Activated T-cell treated with anti-CD3 and anti-CD28 coated beads, Interleukin-2, amount 50 U/mL, for 72 hours (primary cell): ENCODE data around the gene ATL1. TPM values are rescaled to one million over a fixed set of nuclear protein-coding genes. Genes with fewer than 3 reads are reported as not detected.

ENCODE experiments used
- ATAC-seq, 2 donors: fragments of 150-1000 bp; cut with Tn5 transposase; replicated peaks in 1 of 2; 2 replicates each; pipeline ENCODE4 v1.10.0; 2021; ENCODE audit warnings: moderate library complexity in 2 of 2, mild to moderate bottlenecking in 1 of 2
- DNase-seq, 2 donors: peaks; one replicate each; pipeline ENCODE4 v3.0.0; 2021 to 2022; ENCODE audit warnings: mixed read lengths in 1 of 2
- H3K27ac Mint-ChIP-seq: one replicate; pipeline ENCODE4 v1.8.0; 2022; ENCODE audit warnings: mild to moderate bottlenecking, moderate library complexity, mixed read lengths
- H3K27me3 Mint-ChIP-seq: one replicate; pipeline ENCODE4 v1.8.0; 2022; ENCODE audit warnings: low read depth, mixed read lengths
- H3K36me3 Mint-ChIP-seq, 2 donors: one replicate each; pipeline ENCODE4 v1.8.0; 2022; ENCODE audit warnings: mixed read lengths in 2 of 2, mild to moderate bottlenecking in 1 of 2; ENCODE audit not compliant: insufficient read depth in 2 of 2
- H3K4me1 Mint-ChIP-seq: one replicate; pipeline ENCODE4 v1.8.0; 2022; ENCODE audit warnings: low read depth, mixed read lengths
- H3K4me3 Mint-ChIP-seq, 2 donors: one replicate each; pipeline ENCODE4 v1.8.0; 2022; ENCODE audit warnings: mild to moderate bottlenecking in 2 of 2, mixed read lengths in 2 of 2, moderate library complexity in 2 of 2
- H3K9me3 Mint-ChIP-seq, 2 donors: one replicate each; pipeline ENCODE4 v1.8.0; 2022; ENCODE audit warnings: mixed read lengths in 2 of 2
- total RNA-seq, 2 donors: library from RNA; stranded (reverse); gene quantifications; one replicate each; pipeline ENCODE4 v1.2.3, GENCODE V29; 2022

ATL1 gene
- under 1 TPM; 0.77 to 0.93 TPM for total RNA-seq

DNA sequence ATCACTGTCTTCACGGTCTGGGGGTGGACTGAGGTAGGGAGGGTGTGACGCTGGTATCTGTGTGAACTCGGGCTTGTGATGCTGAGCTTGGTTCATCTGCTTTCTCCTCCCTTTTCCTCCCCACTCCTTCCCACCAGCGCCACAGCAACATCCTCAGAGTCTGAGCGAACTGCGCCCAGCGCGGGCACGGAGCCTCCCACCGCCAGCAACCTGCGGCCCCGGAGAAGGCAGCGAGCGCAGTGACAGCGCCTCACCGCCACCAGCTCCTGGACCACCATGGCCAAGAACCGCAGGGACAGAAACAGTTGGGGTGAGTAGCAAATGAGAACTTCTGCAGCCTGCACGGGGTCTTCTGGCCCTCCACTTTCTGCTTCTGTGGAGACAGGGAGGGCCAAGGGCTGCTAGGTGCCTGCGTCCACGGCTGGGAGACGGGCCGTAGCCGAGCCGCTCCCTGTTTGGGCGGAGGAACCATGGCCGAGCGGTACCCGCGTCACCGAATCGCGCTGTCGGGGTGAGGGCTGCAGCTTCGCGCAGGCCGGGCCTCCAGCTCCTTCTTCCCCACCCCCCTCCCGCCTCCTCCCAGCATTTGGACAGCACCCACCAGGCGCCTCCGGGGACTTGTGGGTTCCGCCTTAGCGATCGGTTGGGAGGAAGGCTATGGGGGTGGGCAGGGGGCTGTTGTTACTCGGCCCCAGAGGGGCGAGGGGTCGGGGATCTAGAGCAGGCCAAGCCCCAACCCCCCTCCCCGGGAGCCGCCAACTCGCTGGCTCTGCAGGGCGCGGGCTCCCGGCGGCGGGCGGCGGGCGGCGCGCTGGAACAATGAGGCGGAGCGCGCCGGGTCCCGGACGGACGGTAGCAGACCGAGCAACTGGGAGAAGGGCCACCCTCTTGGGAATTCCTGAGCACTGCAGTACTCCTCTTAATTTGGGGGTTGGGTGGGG, at the start of gene ATL1:
TSS of gene ATL1 (plus strand) at position 156 of the 941 bp plus-strand sequence. CDS start at position 277, 121 bp downstream.
- peak within 1 kb of the TSS; percentile 65 to 83 for H3K4me3 Mint-ChIP-seq
- no peaks in the 10 kb centered on the region for H3K36me3 Mint-ChIP-seq
- ATAC-seq (peak; percentile 81 to 83), DNase-seq (peak; percentile 33 to 49)
- peaks cover 59% of the 10 kb centered on the region for H3K27me3 Mint-ChIP-seq
- no peaks in the 10 kb centered on the region for H3K9me3 Mint-ChIP-seq
- H3K27ac Mint-ChIP-seq: no peak within 1 kb of the TSS
- peaks cover 23% of the 10 kb centered on the region for H3K4me1 Mint-ChIP-seq

DNA sequence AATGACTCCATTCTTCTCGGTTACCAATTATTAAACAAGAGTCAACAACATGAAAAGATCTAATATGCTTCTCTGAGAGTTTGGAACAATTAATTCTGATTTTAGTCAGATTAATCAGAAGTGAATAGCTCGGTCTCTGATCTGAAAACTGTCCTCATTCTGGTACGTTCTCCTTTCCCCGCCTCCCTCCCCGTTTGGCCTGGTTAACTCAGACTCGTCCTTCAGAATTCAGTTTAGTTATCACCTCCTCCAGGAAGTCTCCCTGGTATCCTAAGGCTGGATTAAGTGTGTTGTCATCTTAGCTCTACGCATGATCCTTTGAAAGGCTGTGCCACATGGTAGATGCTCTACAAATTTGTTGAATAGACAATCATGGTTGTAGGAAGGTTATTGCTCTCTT, 49.8 kb upstream of the ATL1 start:
- peaks cover 11% of the 10 kb centered on the region for H3K4me1 Mint-ChIP-seq
- no peaks in the 10 kb centered on the region for H3K27me3 Mint-ChIP-seq
- no peaks in the 10 kb centered on the region for H3K36me3 Mint-ChIP-seq
- DNase-seq: no peak
- H3K9me3 Mint-ChIP-seq: no peaks in the 10 kb centered on the region
- H3K4me3 Mint-ChIP-seq: no peak overlapping the region
- H3K27ac Mint-ChIP-seq: no peak overlapping the region
- ATAC-seq: no peak

DNA sequence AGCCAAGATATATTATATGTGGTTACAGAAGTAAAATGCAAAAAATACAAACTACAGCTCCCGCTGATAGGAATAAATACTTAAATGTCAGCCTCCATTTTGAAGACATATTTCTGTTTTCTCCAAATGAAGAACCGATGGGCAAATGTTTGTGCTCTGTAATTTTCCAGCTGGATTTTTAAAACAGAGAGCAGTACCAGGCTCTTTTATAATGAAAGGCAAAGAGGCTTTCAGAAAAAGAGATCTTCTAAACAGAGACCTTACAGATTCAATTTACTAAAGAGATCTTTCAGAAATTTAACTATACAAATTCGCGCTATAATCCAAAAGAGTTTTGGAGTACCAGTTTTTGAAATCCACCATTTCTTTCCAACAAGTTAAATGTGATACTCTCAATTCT, 47.5 kb upstream of the ATL1 start:
- H3K4me1 Mint-ChIP-seq: peaks cover 7% of the 10 kb centered on the region
- H3K27me3 Mint-ChIP-seq: no peaks in the 10 kb centered on the region
- H3K4me3 Mint-ChIP-seq: no peak overlapping the region
- no peak overlapping the region for H3K27ac Mint-ChIP-seq
- H3K9me3 Mint-ChIP-seq: no peaks in the 10 kb centered on the region
- H3K36me3 Mint-ChIP-seq: no peaks in the 10 kb centered on the region
- ATAC-seq (no peak), DNase-seq (no peak)

DNA sequence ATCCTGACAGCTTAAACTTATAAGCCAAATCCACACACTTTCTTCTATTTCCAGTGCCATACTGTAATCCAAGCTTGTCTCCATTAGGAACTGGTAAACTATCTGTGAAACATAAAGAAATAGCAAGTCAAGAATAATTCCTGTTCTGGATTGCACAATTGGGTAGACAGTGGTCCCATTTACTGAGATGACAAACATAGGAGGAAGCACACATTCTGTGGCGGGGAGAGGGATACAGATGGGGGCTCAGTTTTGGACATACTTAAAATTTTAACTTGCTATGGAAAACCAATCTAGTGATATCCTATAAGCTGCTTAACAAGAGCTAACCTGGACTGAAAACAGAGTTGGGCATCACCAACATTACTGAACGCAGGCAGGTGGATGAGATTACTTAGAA, 43.9 kb upstream of the ATL1 start:
- Mint-ChIP-seq H3K27me3 (no peaks in the 10 kb centered on the region), H3K36me3 (no peaks in the 10 kb centered on the region), H3K9me3 (no peaks in the 10 kb centered on the region), H3K27ac (no peak overlapping the region), H3K4me3 (no peak overlapping the region), H3K4me1 (peaks cover 9% of the 10 kb centered on the region)
- ATAC-seq (no peak), DNase-seq (no peak)

DNA sequence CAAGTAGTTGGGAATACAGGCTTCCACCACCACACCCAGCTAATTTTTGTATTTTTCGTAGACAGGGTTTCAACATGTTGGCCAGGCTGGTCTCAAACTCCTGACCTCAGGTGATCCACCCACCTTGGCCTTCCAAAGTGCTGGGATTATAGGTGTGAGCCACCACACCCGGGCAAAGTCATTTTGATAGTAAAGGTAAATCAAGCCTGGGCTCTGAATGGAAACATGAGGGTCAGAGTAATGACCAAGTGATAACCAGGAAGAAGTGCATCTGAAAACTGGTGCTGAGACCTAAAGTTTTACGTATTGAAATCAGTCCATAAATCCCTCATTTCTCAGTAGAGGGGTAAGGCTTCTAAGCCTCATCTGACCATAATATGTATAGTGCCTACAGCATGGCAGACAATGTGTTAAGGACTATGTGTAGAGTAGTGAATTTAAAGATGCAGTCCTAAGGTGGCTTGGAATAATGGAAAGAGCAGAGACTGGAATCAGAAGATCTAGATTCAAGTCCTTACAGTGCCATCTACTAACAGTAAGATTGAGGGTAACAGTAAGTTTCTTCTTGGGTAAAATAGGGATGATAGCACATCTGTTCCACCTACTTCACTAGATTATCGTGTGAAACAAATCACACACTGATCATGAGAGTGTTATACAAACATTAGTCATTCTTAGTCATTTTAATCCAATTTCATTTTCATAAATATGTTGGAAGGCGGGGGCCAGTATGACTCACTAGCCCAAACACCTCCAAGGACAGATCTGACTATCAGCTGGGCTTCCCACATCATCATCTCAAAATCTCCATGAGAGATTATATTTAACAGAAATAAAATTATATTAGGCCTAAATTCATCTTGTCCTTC, 38.8 kb upstream of the ATL1 start:
- Mint-ChIP-seq H3K4me1 (peaks cover 53% of the 10 kb centered on the region), H3K27ac (peak overlapping the region; percentile 99), H3K36me3 (no peaks in the 10 kb centered on the region), H3K27me3 (no peaks in the 10 kb centered on the region), H3K9me3 (no peaks in the 10 kb centered on the region), H3K4me3 (peak overlapping the region; percentile 66 to 96)
- ATAC-seq (peak; percentile 83 to 85), DNase-seq (peak; percentile 70 to 82)

DNA sequence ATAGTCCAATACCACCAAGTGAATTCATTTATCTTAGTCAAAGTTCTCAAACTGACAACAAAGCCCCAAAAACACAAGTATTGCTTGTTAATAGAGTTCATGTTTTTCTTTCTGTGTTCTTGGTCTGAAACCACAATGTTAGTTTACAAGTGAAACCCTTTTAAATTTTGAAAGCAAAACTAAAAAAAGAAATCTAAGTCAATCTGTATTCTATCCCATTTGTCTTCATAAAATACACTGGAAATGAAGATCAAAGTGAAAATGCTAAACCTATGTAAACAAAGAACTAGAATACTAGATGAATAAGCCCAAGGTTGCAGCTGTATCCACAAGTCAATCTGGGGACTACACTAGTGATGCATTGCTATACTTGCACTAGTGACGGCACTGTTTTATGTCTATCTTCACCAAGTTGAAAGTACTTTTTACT, 38.0 kb upstream of the ATL1 start:
- Mint-ChIP-seq H3K4me3 (peak overlapping the region; percentile 66 to 96), H3K36me3 (no peaks in the 10 kb centered on the region), H3K27ac (peak overlapping the region; percentile 99), H3K4me1 (peaks cover 60% of the 10 kb centered on the region), H3K9me3 (no peaks in the 10 kb centered on the region), H3K27me3 (no peaks in the 10 kb centered on the region)
- DNase-seq (peak; percentile 28 to 37), ATAC-seq (peak; percentile 88 to 89)

DNA sequence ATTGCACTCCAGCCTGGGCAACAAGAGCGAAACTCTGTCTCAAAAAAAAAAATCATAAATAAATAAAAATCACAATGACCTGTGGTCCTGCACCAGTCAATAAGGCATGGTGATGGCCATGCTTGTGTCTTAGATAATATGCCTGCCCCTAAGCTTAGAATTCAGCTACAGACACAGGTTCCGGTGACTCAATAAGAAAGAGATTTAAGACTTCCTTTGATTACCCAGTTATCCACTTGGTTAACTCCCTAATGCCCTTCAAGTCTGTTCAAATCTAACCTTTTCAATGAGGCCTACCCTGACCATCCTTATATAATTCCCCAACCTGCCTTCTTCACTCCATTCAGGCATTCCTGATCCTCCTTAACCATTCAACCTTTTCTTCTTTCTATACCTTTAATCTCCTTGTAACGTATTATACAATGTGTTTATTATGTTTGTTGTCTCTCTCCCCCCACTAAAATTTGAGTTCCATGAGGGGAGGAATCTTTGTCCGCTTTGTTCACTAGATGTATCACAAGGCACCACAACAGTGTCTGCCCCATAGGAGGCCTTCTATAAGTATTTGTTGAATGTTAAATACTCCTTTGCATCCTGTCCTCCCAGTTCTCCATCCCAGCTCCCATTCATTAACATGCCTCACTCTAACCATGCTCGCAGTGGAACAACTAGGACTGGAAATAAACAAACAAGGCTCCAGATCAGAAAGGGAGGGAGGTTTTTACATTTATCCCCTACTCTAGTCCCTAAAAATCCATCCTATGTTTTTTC, 36.5 kb upstream of the ATL1 start:
- Mint-ChIP-seq H3K9me3 (no peaks in the 10 kb centered on the region), H3K4me3 (peak overlapping the region; percentile 49 to 84), H3K27ac (peak overlapping the region; percentile 82), H3K27me3 (no peaks in the 10 kb centered on the region), H3K36me3 (no peaks in the 10 kb centered on the region), H3K4me1 (peaks cover 65% of the 10 kb centered on the region)
- DNase-seq: no peak
- ATAC-seq: no peak

DNA sequence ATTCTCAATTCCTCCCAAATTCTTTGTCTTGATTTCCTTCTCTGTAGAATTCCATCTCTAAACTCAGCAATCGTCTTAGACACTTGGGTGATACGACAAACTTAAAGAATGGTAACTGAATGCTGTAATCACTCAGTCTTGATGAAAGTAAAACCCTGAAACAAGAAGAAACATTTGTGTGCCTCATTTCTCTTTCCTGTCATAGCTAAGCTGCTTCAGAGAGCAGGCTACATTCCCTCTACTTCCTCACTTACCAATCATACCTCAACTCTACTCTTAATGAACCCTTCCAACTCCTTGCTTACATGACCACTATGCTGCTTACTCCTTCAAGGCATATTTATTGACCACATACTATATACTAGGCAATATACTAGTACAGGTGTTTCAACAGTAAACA, 35.9 kb upstream of the ATL1 start:
- Mint-ChIP-seq H3K27me3 (no peaks in the 10 kb centered on the region), H3K9me3 (no peaks in the 10 kb centered on the region), H3K4me3 (peak overlapping the region; percentile 49 to 84), H3K4me1 (peaks cover 67% of the 10 kb centered on the region), H3K27ac (peak overlapping the region; percentile 82), H3K36me3 (no peaks in the 10 kb centered on the region)
- no peak for DNase-seq
- ATAC-seq: peak in 1 of 2 donors; percentile 16

DNA sequence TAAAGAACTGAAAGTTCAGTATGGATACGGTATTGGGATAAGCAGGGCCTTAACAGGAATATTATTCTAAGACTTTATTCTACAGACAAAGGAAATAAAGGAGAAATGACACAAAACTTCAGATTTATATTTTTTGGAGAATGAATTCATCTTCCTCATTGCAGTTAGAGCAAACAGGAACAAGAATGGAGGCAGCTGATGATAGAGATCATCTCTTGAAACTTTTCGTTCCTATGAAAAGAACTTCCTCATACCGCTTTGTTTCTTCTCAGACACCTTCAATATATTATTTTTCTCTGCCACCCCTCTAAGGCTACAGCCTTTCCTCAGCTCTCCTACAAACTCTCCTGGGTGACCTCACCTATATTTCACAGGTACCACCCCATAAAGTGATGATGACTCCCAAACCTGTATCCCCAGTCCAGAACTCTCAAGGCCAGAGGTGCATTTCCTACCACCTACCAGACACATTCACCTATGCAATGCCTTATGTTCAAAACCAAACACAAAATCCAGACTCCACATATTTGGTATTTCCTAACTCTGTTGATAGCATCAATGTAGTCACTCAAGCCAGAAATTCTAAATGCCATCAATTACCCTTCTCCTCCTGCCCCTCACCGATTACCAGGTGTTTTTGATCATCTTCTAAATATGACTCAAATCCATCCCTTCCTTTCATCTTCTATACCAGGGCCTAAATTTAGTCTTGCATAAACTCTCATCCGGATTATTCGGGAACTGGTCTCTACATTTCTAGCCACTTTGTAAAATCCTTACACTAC, 35.0 kb upstream of the ATL1 start:
- Mint-ChIP-seq H3K4me3 (peak overlapping the region; percentile 49 to 84), H3K36me3 (no peaks in the 10 kb centered on the region), H3K4me1 (peaks cover 76% of the 10 kb centered on the region), H3K27me3 (no peaks in the 10 kb centered on the region), H3K9me3 (no peaks in the 10 kb centered on the region), H3K27ac (peak overlapping the region; percentile 54)
- DNase-seq (no peak), ATAC-seq (no peak)

DNA sequence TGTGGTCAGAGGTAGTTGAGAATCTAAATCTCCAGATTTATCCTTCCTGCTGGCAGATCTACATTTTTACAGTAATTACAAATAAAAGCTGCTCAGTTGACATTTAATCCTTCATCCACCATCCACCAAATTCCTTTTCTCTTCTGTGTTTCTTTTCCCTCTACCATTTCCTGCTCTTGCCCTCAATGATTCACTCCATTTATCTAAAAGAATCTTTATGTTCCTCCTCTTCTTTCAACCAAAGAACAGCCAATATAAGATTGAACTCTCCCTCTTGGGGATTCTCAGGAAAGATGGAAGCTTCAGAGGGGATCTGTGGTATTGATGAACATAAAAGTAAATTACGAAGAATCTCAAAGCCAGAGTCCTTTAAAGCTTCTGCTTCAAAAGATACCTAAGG, 31.9 kb upstream of the ATL1 start:
- DNase-seq: no peak
- Mint-ChIP-seq H3K4me1 (peaks cover 72% of the 10 kb centered on the region), H3K27ac (no peak overlapping the region), H3K4me3 (no peak overlapping the region), H3K9me3 (no peaks in the 10 kb centered on the region), H3K27me3 (peaks cover 1% of the 10 kb centered on the region), H3K36me3 (no peaks in the 10 kb centered on the region)
- ATAC-seq: no peak

DNA sequence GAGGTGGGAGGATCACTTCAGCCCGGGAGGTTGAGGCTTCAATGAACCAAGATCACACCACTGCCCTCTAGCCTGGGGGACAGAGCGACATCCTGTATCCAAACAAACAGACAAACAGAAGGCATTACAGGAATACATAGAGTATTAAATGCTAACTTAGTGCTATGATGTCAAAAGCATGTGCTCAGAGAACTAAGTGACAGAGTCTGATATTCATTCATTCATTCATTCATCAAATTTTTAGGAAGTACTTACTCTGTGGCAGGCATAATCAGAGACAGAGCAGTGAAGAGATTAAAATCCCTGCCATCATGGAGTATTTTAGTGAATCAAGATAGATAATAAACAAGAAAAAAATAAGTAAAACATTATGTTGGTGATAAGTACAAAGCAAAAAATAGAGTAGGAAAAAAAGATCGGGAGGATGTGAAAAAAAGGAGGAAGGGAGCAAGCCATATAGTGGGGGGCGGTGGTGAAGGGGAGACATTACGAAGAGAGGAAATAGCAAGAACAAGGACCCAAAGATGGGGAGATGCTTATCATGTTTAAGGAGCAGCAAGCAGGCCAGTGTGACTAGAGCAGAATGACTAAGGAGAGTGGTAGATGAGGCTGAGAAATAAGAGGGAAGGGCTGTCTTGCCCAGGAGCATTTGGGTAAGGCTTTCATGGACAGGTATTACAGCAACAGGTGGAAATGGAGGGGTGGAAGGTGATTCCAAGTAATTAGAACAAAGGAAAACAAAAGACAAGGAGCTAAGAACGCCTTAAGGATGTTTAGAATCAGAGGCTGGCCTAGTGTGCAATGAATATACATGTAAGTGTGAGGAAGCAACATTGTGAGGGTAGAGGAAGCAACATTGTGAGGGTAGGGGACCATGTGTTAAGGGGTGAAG, 30.4 kb upstream of the ATL1 start:
- H3K27me3 Mint-ChIP-seq: peaks cover 4% of the 10 kb centered on the region
- no peak overlapping the region for H3K27ac Mint-ChIP-seq
- H3K4me1 Mint-ChIP-seq: peaks cover 62% of the 10 kb centered on the region
- peak overlapping the region; percentile 31 to 91 for H3K4me3 Mint-ChIP-seq
- no peaks in the 10 kb centered on the region for H3K36me3 Mint-ChIP-seq
- no peaks in the 10 kb centered on the region for H3K9me3 Mint-ChIP-seq
- ATAC-seq (no peak), DNase-seq (no peak)
